GM08714 (cell line): ENCODE measurements around the gene ZNF343.

Experiments
- H3K4me3 ChIP-seq: fragments of 200-500 bp; sonication (Bioruptor generic); 2 replicates; pipeline ENCODE4 v1.5.1; 2014; ENCODE audit warnings: mild to moderate bottlenecking, low read length, inconsistent platforms
- ZNF274 ChIP-seq: IDR thresholded peaks from 2 replicates; pipeline ENCODE4 v1.6.1; 2012; ENCODE audit warnings: mild to moderate bottlenecking, low read depth, low read length

Gene ZNF343

GRCh38 chr20:2468581-2469407 is 39.9 kb downstream of the ZNF343 start:
- peak overlapping the region; percentile 87 for H3K4me3 ChIP-seq

DNA sequence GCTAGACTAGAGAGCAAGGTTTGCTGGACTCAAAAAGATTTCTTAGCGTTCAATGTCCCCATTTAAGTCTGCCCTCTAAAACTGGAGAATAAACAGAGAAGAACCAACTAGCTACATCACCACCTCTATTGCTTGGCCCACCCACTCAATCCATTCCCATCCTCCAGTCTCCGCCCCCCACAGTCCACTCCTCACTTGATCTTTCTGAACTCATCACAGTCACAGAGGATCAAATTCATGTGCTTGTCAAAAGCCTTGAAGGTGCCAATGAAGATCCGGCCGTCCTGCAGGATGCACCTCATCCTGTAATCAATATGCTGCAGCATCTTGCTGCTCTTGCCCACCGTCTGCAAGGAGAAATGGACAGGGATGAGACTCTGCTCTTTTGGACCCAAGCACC is 41.3 kb downstream of the ZNF343 start:
- no peak overlapping the region for H3K4me3 ChIP-seq
- TF ChIP-seq ZNF274 = no peak

More at GRCh38 chr20:2468581-2469407, 39.9 kb downstream of the ZNF343 start:
- TF ChIP-seq ZNF274 = no peak

DNA sequence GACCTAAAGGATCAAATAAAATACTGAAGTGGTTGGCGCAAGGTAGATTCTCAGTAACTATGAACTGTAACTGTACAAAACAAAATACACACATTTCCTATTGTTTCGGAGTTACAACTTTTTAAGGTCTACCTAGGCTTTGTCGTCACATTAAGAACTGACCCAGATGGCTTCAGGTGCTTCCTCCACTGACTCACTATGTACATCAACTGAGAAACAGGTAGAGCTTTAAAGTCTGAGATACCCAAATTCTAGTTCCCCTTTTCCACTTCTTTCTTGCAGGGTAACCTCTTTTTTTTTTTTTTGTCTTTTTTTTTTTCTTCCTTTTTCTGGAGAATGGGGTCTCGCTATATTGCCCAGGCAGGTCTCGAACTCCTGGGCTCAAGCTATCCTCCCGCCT is 43.6 kb downstream of the ZNF343 start:
- H3K4me3 ChIP-seq = no peak overlapping the region
- no peak for TF ChIP-seq ZNF274

DNA sequence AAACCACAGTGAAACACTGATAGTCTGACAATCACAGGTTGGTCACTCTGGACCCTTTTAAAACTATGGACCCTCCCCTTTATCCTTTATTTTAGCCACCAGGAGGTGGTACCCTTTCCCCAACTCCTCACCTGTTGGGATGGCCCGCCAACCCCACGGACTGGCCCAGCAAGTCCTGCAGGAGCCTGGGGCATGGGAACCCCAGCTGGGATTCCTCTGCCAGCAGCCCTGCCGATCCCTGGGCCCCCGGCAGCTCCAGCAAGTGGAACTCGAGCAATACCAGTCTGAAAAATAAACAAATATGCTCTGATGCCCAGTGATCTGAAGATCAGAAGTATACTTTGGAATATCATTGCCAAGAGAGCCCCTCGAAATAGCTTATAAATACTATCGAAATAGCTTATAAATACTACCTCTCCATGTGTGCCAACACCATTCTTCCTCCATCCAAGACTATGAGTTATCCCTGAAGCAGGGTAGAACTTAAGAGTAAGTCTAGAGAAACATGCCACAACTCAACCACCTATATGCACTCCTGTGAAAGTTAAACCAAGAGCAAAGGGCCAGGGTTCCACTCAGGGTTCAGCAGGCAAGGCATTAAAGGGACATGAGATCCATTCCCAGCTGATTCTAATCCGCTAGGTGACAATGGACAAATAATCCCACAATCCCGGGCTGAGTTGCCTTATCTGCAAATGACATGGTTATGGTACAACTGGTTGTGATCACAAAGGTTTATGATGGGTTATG is 44.9 kb downstream of the ZNF343 start:
- TF ChIP-seq ZNF274 = no peak
- H3K4me3 ChIP-seq = no peak overlapping the region

DNA sequence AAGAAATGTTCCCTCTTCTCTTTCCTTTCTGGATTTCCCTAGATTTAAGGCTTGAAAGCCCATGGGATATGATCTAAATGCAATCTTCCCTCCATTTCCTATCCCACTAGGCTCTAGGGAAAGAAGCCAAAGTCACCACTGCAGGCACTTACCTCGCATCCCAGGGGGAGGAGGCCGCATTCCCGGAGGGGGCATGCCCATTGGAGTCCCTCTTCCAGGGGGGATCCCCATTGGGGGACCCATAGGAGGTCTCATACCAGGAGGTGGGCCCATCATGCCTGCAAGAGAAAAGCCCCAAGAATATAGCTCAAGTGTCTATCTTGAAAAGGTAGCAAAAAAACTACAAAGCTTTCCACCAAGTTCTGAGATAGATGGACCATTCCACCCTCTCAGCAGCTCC is 46.2 kb downstream of the ZNF343 start:
- no peak for TF ChIP-seq ZNF274
- H3K4me3 ChIP-seq = no peak overlapping the region

DNA sequence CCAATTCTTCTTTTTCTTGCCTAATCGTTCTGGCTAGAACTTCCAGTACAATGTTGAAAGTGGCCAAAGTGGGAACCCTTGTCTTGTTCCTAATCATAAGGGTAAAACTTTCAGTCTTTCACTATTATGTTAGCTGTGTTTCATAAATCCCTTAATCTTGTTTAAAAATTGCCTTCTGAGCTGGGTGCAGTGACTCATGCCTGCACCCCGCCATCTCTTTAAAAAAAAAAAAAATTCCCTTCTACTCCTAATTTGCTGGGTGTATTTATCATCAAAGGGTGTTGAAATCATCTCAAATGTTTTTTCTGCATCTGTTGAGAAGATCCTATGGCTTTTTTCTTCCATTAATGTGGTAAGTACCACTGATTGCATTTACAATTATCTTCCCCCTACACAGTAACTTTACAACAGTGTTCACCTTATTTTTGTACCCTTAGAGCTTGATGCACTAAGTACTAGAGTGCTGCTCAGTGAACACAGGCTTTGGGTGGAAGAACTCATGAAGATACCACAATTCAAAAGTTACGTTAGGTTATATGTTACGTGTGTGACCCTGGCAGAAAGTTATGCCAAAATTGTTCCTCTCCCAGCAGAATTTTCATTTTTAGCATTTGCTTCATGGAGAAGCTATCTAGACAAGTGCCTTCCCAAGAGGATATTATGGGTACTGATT is 47.8 kb downstream of the ZNF343 start:
- no peak for TF ChIP-seq ZNF274
- H3K4me3 ChIP-seq = no peak overlapping the region

DNA sequence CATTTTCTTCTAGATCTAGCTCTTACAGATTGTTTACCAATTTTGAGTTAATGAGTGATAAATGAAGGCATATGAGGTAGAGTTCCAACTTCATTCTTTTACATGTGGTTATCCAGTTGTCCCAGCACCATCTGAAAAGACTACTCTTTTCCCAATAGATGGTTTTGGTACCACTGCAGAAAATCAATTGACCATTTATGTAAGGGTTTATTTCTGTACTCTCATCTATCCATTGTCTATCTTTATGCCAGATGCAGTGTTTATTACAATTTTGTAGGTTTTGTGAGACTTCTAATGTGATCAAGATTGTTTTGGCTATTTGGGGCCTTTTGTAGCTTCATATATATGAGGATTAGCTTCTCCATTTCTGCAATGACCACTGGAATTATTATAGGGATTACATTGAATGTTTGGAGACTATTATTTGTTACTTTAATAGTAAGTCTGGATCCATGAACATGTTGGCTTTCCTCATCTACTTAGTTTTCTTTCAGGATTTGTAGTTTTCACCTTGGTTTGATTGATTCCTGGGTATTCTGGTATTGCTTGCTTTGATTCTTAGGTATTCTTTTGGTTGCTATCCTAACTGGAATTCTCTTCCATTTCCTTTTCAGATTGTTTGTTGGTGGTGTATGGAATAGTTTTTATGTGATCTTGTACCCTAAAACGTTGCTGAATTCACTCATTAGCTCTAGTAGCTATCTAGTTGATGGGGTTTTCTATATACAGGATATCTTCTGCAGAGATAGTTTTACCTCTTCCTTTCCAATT is 48.5 kb downstream of the ZNF343 start:
- H3K4me3 ChIP-seq = no peak overlapping the region
- no peak for TF ChIP-seq ZNF274

- no peak for TF ChIP-seq ZNF274
- H3K4me3 ChIP-seq = no peak overlapping the region
Observed at GRCh38 chr20:2458919-2459499, 49.7 kb downstream of the ZNF343 start.

GRCh38 chr20:2455771-2456497 is 52.8 kb downstream of the ZNF343 start:
- TF ChIP-seq ZNF274 = no peak

GRCh38 chr20:2453792-2454191 is 54.9 kb downstream of the ZNF343 start:
- H3K4me3 ChIP-seq = no peak overlapping the region
- TF ChIP-seq ZNF274 = no peak

More at GRCh38 chr20:2455771-2456497, 52.8 kb downstream of the ZNF343 start:
- H3K4me3 ChIP-seq = no peak overlapping the region

- TF ChIP-seq ZNF274 = no peak
- no peak overlapping the region for H3K4me3 ChIP-seq
Observed at GRCh38 chr20:2451939-2452732, 56.6 kb downstream of the ZNF343 start.

GRCh38 chr20:2451422-2451821 is 57.3 kb downstream of the ZNF343 start:
- no peak for TF ChIP-seq ZNF274
- no peak overlapping the region for H3K4me3 ChIP-seq

- no peak overlapping the region for H3K4me3 ChIP-seq
- no peak for TF ChIP-seq ZNF274
Observed at GRCh38 chr20:2449386-2449785, 59.3 kb downstream of the ZNF343 start.
